ENCODE data around the gene BBS9.

Gene BBS9

DNA sequence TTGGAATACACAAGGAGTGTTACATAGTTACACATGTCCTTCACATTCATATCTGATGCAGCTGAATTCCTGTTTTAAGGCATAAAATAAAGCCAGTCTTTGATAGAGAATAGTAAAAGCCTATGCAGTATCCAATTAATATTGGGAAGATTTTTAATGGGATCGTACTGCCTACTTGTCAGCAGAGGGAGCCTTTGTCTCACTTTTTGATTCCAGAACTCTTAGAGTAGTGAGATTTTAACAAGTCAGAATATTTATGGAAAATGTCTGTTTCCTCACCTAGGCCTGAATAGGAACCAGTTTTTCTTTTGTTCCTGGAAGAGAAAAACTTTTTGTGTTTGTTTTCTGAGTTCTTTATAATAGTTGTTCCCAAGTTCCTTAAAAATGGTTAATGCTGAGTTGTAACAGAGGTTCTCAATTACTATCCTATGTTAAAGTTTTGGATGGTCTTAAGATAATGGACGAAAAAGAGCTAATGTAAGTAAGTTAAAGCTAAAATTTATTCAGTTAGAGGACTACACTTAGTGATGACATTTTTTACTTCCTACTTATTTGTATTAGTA is 114.0 kb downstream of the BBS9 start:
- TF ChIP-seq, protein P1, sequence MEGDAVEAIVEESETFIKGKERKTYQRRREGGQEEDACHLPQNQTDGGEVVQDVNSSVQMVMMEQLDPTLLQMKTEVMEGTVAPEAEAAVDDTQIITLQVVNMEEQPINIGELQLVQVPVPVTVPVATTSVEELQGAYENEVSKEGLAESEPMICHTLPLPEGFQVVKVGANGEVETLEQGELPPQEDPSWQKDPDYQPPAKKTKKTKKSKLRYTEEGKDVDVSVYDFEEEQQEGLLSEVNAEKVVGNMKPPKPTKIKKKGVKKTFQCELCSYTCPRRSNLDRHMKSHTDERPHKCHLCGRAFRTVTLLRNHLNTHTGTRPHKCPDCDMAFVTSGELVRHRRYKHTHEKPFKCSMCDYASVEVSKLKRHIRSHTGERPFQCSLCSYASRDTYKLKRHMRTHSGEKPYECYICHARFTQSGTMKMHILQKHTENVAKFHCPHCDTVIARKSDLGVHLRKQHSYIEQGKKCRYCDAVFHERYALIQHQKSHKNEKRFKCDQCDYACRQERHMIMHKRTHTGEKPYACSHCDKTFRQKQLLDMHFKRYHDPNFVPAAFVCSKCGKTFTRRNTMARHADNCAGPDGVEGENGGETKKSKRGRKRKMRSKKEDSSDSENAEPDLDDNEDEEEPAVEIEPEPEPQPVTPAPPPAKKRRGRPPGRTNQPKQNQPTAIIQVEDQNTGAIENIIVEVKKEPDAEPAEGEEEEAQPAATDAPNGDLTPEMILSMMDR (IDR thresholded peaks at IDR 0.05) = peak; percentile 79

DNA sequence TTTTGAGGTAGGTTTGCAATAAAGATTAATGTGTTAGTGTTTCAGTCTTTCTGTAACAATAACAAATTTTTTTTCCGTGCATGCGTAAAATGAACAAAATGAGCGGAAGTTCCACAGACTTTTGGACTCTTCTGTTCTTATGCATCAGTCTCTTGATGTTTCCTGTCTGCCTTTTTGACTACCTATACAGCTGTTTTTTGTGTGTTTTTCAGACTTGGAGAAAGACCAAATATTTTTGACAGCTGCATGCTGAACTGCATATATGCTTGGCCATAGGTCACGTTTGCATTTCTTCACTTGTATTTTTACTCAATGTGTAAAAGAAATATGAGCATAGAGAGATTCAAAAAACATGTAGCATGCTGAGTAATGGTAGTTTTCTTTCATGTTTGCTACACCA is 119.3 kb downstream of the BBS9 start:
- TF ChIP-seq, protein P1 (IDR thresholded peaks at IDR 0.05) = no peak

DNA sequence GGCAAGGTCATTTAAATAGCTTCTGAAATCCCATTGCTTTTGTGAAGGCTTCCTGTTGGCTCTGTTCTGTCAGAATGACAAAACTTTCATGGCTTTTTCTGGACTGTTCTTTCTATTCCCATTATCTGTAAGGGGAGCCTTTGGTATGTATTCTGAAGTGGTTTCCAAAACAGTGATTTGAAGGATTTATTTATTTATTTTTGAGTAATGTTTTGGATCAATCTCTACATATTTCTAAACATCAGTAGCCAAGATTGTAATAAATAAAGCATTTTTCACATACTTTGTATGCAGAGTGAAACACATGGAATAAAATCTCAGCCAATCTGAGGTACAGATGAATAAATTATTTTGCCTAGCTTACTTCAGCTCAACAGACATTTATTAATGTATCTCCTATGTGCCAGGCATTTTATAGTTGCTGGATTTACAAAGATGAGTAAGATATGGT is 121.1 kb downstream of the BBS9 start:
- TF ChIP-seq, protein P1 (IDR thresholded peaks at IDR 0.05) = no peak

DNA sequence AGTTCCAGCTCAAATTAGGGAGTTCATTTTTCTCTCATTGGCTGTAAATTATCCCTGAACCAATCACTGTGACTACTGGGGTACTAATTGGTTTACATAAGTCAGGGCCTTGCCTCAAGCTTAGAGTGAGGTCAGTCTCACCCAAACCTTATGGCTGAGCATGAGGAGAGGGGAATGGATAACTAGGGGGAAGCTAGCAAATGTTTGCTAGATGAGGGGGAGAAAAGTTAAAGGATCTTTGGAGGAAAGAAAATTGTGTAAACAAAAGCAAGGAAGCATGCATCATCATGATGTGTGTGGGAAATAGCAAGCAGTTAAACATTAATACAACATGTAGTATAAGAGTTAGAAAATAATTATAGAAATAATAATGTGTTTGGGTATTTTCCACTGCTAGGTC is 121.9 kb downstream of the BBS9 start:
- TF ChIP-seq, protein P1 (IDR thresholded peaks at IDR 0.05) = no peak

DNA sequence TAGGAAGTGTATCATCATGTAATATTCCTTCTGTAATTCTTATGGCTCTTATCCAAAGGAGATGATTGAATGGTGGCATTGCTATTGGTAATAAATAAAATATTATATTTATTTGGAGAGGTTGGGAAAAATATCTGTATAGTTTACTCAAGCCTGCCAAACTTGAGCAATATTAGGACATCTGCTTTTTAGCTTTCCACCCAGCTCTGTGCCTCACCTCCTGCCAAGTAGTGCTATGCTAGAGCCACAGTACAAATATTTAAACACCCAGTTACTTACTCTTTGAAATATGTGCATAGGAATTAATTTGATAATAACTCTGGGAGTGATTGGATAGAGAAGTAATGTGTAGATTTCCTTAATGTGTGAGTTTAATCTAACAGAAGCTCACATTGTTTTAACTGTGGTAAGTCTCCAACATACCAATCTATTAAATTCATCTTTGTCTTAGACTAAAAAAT is 129.2 kb downstream of the BBS9 start:
- TF ChIP-seq, protein P1 (IDR thresholded peaks at IDR 0.05) = no peak

DNA sequence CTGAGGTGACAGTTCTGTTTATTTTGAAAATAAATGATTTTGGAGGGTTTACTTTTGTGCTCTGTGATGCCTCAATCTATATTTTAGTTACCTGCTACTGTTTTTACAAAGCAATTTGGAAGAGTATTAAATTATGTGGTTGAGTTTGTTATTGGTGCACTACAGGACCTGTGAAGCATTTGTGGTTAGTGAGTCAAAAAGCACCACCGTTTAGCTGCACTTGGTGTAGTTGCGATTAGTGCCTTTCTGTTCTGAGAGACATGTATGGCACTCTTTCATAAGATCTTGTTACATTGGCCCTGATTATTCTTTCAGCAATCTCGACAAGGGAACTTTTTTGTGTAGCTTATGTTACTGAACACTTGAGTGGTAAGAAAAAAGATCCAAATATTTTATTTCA is 132.2 kb downstream of the BBS9 start:
- TF ChIP-seq, protein P1 (IDR thresholded peaks at IDR 0.05) = no peak

DNA sequence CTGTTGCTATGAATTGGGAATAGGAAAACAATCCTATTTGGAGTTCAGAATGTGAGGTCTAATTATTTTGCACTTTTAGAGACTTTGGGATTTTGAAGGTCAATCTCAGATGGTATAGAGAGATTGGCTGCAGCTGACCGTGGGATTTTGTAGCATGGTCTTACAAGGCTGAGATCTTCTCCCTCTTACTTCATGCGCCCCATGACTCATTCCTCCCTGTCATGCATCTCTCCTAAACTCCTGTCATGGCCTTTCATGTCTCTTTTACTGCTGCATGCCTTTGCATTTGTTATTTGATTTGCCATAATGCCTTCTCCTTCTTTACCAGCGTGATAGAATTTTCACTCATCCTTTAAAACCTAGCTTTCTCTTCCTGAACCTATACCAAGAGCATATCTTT is 133.1 kb downstream of the BBS9 start:
- TF ChIP-seq, protein P1 (IDR thresholded peaks at IDR 0.05) = no peak

DNA sequence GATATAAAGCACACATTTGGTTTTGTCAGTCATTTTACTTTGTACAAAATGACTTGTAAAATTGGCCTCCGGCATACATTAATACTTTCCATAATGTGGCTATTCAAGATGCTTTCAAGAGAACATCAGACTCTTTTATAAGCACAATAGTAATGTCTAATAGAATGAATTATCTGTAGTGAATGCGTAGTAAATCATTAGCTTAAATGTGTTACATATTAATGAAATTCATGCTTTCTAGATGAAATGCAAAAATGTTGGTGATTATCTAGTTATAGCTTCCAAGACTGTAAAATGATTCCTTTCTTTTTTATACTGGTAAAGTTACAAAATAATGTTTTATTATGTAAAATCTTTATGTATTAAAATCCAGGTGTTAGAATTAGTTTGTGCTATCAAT is 144.0 kb downstream of the BBS9 start:
- TF ChIP-seq, protein P1 (IDR thresholded peaks at IDR 0.05) = no peak

Measured in LNCAP (cell line).